Measurements from ENCODE around the gene DNAJC1.

DNAJC1 gene

DNA sequence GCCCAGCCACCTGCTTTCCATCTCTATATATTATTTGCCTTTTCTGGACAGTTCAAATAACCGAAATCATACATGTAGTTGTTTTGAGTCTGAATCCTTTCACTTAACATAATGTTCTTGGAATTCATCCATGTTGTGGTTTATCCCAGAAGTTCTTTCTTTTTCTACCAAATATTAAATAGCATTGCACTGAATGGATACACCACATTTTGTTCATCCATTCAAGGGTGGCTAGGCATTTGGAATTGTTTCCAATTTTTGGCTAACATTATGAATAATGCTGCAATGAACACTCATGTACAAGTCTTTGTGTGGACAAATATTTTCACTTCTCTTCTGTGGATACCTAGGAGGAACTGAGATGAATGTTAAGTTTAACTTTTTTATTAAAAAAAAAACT, 18.0 kb downstream of the DNAJC1 start (continued):
- TF ChIP-seq, protein P1, sequence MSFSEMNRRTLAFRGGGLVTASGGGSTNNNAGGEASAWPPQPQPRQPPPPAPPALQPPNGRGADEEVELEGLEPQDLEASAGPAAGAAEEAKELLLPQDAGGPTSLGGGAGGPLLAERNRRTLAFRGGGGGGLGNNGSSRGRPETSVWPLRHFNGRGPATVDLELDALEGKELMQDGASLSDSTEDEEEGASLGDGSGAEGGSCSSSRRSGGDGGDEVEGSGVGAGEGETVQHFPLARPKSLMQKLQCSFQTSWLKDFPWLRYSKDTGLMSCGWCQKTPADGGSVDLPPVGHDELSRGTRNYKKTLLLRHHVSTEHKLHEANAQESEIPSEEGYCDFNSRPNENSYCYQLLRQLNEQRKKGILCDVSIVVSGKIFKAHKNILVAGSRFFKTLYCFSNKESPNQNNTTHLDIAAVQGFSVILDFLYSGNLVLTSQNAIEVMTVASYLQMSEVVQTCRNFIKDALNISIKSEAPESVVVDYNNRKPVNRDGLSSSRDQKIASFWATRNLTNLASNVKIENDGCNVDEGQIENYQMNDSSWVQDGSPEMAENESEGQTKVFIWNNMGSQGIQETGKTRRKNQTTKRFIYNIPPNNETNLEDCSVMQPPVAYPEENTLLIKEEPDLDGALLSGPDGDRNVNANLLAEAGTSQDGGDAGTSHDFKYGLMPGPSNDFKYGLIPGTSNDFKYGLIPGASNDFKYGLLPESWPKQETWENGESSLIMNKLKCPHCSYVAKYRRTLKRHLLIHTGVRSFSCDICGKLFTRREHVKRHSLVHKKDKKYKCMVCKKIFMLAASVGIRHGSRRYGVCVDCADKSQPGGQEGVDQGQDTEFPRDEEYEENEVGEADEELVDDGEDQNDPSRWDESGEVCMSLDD (tag by site-specific recombination; IDR thresholded peaks at IDR 0.05) = no peak
- no peak for TF ChIP-seq ZNF654 (tag by site-specific recombination; IDR thresholded peaks at IDR 0.05; ENCODE audit: low read depth)
- no peak for TF ChIP-seq ZFP3 (tag by site-specific recombination; IDR thresholded peaks at IDR 0.05; ENCODE audit: low read depth)
- no peak for TF ChIP-seq GLIS1 (tag by site-specific recombination; IDR thresholded peaks at IDR 0.05)

GRCh38 chr10:21981118-21981517, 22.4 kb downstream of the DNAJC1 start:
- H3K9me3 ChIP-seq (ENCODE audit: control insufficient read depth, insufficient read depth, low read depth, low read length) = no peaks in the 10 kb centered on the region
- POLR2A ChIA-PET = no interaction called here
- TF ChIP-seq SETDB1 (IDR thresholded peaks at IDR 0.05; ENCODE audit: insufficient read length, low read length) (no peak), ZNF629 (tag by site-specific recombination; IDR thresholded peaks at IDR 0.05) (no peak)
- TF ChIP-seq, protein P2, sequence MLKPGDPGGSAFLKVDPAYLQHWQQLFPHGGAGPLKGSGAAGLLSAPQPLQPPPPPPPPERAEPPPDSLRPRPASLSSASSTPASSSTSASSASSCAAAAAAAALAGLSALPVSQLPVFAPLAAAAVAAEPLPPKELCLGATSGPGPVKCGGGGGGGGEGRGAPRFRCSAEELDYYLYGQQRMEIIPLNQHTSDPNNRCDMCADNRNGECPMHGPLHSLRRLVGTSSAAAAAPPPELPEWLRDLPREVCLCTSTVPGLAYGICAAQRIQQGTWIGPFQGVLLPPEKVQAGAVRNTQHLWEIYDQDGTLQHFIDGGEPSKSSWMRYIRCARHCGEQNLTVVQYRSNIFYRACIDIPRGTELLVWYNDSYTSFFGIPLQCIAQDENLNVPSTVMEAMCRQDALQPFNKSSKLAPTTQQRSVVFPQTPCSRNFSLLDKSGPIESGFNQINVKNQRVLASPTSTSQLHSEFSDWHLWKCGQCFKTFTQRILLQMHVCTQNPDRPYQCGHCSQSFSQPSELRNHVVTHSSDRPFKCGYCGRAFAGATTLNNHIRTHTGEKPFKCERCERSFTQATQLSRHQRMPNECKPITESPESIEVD (tag by site-specific recombination; IDR thresholded peaks at IDR 0.05) = 0 out of 2 replicates have a peak, but pooled peaks have one; percentile 23
- TF ChIP-seq, protein P3, sequence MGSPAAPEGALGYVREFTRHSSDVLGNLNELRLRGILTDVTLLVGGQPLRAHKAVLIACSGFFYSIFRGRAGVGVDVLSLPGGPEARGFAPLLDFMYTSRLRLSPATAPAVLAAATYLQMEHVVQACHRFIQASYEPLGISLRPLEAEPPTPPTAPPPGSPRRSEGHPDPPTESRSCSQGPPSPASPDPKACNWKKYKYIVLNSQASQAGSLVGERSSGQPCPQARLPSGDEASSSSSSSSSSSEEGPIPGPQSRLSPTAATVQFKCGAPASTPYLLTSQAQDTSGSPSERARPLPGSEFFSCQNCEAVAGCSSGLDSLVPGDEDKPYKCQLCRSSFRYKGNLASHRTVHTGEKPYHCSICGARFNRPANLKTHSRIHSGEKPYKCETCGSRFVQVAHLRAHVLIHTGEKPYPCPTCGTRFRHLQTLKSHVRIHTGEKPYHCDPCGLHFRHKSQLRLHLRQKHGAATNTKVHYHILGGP (tag by site-specific recombination; IDR thresholded peaks at IDR 0.05) = no peak
- CTCF ChIA-PET = interaction anchor here (0.6 kb wide), 2 partner anchors 41 to 454 kb away, joined by 3 read pairs; no protein-coding TSS in a partner anchor
- H3K27ac ChIP-seq (ENCODE audit: extremely low read depth, low read depth, low read length) = no peak overlapping the region
- H3K36me3 ChIP-seq (ENCODE audit: control insufficient read depth in 2 of 2, insufficient read depth in 1 of 2, low read length in 2 of 2) = no peaks in the 10 kb centered on the region
- 0 out of 2 replicates have a peak, but pooled peaks cover 6% of the 10 kb centered on the region for H3K4me1 ChIP-seq (ENCODE audit: control insufficient read depth, insufficient read depth, low read length)
- H3K4me3 ChIP-seq (ENCODE audit: low read depth, low read length) = no peak overlapping the region

- H3K27ac ChIP-seq (ENCODE audit: extremely low read depth, low read depth, low read length) = no peak overlapping the region
- H3K9me3 ChIP-seq (ENCODE audit: control insufficient read depth, insufficient read depth, low read depth, low read length) = no peaks in the 10 kb centered on the region
- CTCF ChIA-PET = interaction anchor here (0.6 kb wide), 2 partner anchors 40 to 454 kb away, joined by 3 read pairs; no protein-coding TSS in a partner anchor
- peaks cover 11% of the 10 kb centered on the region; the same call in 1 of the 2 replicates for H3K4me1 ChIP-seq (ENCODE audit: control insufficient read depth, insufficient read depth, low read length)
- TF ChIP-seq SCRT2 (tag by site-specific recombination; IDR thresholded peaks at IDR 0.05) (no peak), ZNF404 (tag by site-specific recombination; IDR thresholded peaks at IDR 0.05) (no peak), ZSCAN30 (tag by site-specific recombination; IDR thresholded peaks at IDR 0.05) (no peak), ZFHX2 (tag by site-specific recombination; conservative IDR thresholded peaks at IDR 0.05) (no peak), ZNF311 (tag by site-specific recombination; IDR thresholded peaks at IDR 0.05; ENCODE audit: borderline replicate concordance) (no peak), ZNF677 (tag by site-specific recombination; IDR thresholded peaks at IDR 0.05) (no peak)
- POLR2A ChIA-PET = no interaction called here
- no peak overlapping the region for H3K4me3 ChIP-seq (ENCODE audit: low read depth, low read length)
- H3K36me3 ChIP-seq (ENCODE audit: control insufficient read depth in 2 of 2, insufficient read depth in 1 of 2, low read length in 2 of 2) = no peaks in the 10 kb centered on the region
Observed at GRCh38 chr10:21980691-21981090, 22.8 kb downstream of the DNAJC1 start.
